HT-29 (cell line): ENCODE data around the gene APOL5. TPM values are rescaled to one million over a fixed set of nuclear protein-coding genes. Genes with fewer than 3 reads are reported as not detected.

Source experiments
- DNase-seq: peaks from one replicate; pipeline ENCODE4 v3.0.0-alpha.2; 2015; ENCODE audit warnings: low spot score
- total RNA-seq: library from RNA; depleted of rRNA; stranded (reverse); fragments of >200 nt; shearing (Covaris generic); gene quantifications from 2 replicates; pipeline ENCODE4 v1.2.3, GENCODE V29; 2014

APOL5 gene
- total RNA-seq, 1 experiment from 2014 or later: not detected

- DNase-seq: no peak
Observed at GRCh38 chr22:35740616-35741015, 22.9 kb downstream of the APOL5 start.

- no peak for DNase-seq
Observed at GRCh38 chr22:35742342-35743100, 24.8 kb downstream of the APOL5 start.

GRCh38 chr22:35743326-35743860 is 25.7 kb downstream of the APOL5 start:
- DNase-seq: no peak

- no peak for DNase-seq
Observed at GRCh38 chr22:35746248-35746647, 28.6 kb downstream of the APOL5 start.

GRCh38 chr22:35746946-35747703 is 29.5 kb downstream of the APOL5 start:
- DNase-seq: no peak

- no peak for DNase-seq
Observed at GRCh38 chr22:35749808-35750207, 32.1 kb downstream of the APOL5 start.

- no peak for DNase-seq
Observed at GRCh38 chr22:35752006-35752862, 34.6 kb downstream of the APOL5 start.

GRCh38 chr22:35752863-35753189 is 35.2 kb downstream of the APOL5 start:
- no peak for DNase-seq

- no peak for DNase-seq
Observed at GRCh38 chr22:35754761-35755160, 37.1 kb downstream of the APOL5 start.

- DNase-seq: no peak
Observed at GRCh38 chr22:35756722-35757121, 39.0 kb downstream of the APOL5 start.

- no peak for DNase-seq
Observed at GRCh38 chr22:35758394-35758793, 40.7 kb downstream of the APOL5 start.

GRCh38 chr22:35761037-35761436 is 43.4 kb downstream of the APOL5 start:
- DNase-seq: peak; percentile 16

GRCh38 chr22:35766654-35767580 is 49.2 kb downstream of the APOL5 start:
- no peak for DNase-seq

- DNase-seq: no peak
Observed at GRCh38 chr22:35769974-35770373, 52.3 kb downstream of the APOL5 start.

GRCh38 chr22:35775339-35775738 is 57.7 kb downstream of the APOL5 start:
- no peak for DNase-seq

GRCh38 chr22:35777335-35777975 is 59.8 kb downstream of the APOL5 start:
- no peak for DNase-seq
